Chondrocyte (in vitro differentiated cells): ENCODE results near the gene MTR. TPM values are rescaled to one million over a fixed set of nuclear protein-coding genes. Genes with fewer than 3 reads are reported as not detected.

Experiments used
- DNase-seq: peaks from one replicate; pipeline ENCODE4 v3.0.0; 2021; ENCODE audit warnings: mixed read lengths, low spot score
- H3K27ac Mint-ChIP-seq: one replicate; pipeline ENCODE4 v1.8.0; 2021; ENCODE audit warnings: mild to moderate bottlenecking, moderate library complexity, mixed read lengths; ENCODE audit not compliant: unreplicated experiment
- H3K27me3 Mint-ChIP-seq: 2 replicates; pipeline ENCODE4 v1.8.0; 2021; ENCODE audit warnings: low read depth, mixed read lengths
- H3K36me3 Mint-ChIP-seq: 2 replicates; pipeline ENCODE4 v1.8.0; 2021; ENCODE audit warnings: low read depth, mixed read lengths
- H3K4me1 Mint-ChIP-seq: 2 replicates; pipeline ENCODE4 v1.8.0; 2021; ENCODE audit warnings: low read depth, mild to moderate bottlenecking, mixed read lengths
- H3K4me3 Mint-ChIP-seq: one replicate; pipeline ENCODE4 v1.8.0; 2021; ENCODE audit warnings: mild to moderate bottlenecking, moderate library complexity, mixed read lengths; ENCODE audit not compliant: unreplicated experiment
- H3K9me3 Mint-ChIP-seq: 2 replicates; pipeline ENCODE4 v1.8.0; 2021; ENCODE audit warnings: low read depth, mixed read lengths
- CTCF ChIP-seq: fragments of 200-600 bp; sonication (generic); IDR thresholded peaks from 2 replicates; pipeline ENCODE4 v1.5.0; 2021; ENCODE audit warnings: antibody characterized with exemption, mild to moderate bottlenecking, moderate library complexity
- total RNA-seq: library from RNA; stranded (reverse); gene quantifications from 3 replicates; pipeline ENCODE4 v1.2.1, GENCODE V29; 2021

Gene MTR
- total RNA-seq, 1 donor from 2014 or later = 39.1 TPM

- peaks cover 9% of the 10 kb centered on the region for H3K4me1 Mint-ChIP-seq
- peaks cover 3% of the 10 kb centered on the region for H3K27me3 Mint-ChIP-seq
- no peak for TF ChIP-seq CTCF
- peaks cover 28% of the 10 kb centered on the region for H3K9me3 Mint-ChIP-seq
- H3K4me3 Mint-ChIP-seq = no peak overlapping the region
- no peak for DNase-seq
- no peak overlapping the region for H3K27ac Mint-ChIP-seq
- H3K36me3 Mint-ChIP-seq = peaks cover 13% of the 10 kb centered on the region
Observed at GRCh38 chr1:236920286-236920894, 125.3 kb downstream of the MTR start.

GRCh38 chr1:236921610-236922009 is 126.5 kb downstream of the MTR start:
- DNase-seq = no peak
- no peak for TF ChIP-seq CTCF
- H3K36me3 Mint-ChIP-seq = peaks cover 12% of the 10 kb centered on the region

GRCh38 chr1:236922190-236922589 is 127.1 kb downstream of the MTR start:
- no peak for DNase-seq
- H3K4me3 Mint-ChIP-seq = no peak overlapping the region
- no peak overlapping the region for H3K27ac Mint-ChIP-seq
- no peak for TF ChIP-seq CTCF
- peaks cover 8% of the 10 kb centered on the region for H3K36me3 Mint-ChIP-seq
- peaks cover 3% of the 10 kb centered on the region for H3K27me3 Mint-ChIP-seq
- peaks cover 15% of the 10 kb centered on the region for H3K9me3 Mint-ChIP-seq
- peaks cover 5% of the 10 kb centered on the region for H3K4me1 Mint-ChIP-seq

More at GRCh38 chr1:236921610-236922009, 126.5 kb downstream of the MTR start:
- H3K27me3 Mint-ChIP-seq = peaks cover 3% of the 10 kb centered on the region
- H3K4me3 Mint-ChIP-seq = no peak overlapping the region
- H3K27ac Mint-ChIP-seq = no peak overlapping the region
- H3K9me3 Mint-ChIP-seq = peaks cover 20% of the 10 kb centered on the region
- peaks cover 5% of the 10 kb centered on the region for H3K4me1 Mint-ChIP-seq

GRCh38 chr1:236925386-236925785 is 130.3 kb downstream of the MTR start:
- Mint-ChIP-seq H3K27me3 (peaks cover 3% of the 10 kb centered on the region), H3K9me3 (peaks cover 14% of the 10 kb centered on the region), H3K4me1 (peaks cover 3% of the 10 kb centered on the region), H3K36me3 (no peaks in the 10 kb centered on the region), H3K27ac (no peak overlapping the region), H3K4me3 (no peak overlapping the region)
- DNase-seq = no peak
- TF ChIP-seq CTCF = no peak

- Mint-ChIP-seq H3K27me3 (no peaks in the 10 kb centered on the region), H3K36me3 (no peaks in the 10 kb centered on the region), H3K4me1 (no peaks in the 10 kb centered on the region), H3K4me3 (no peak overlapping the region), H3K27ac (no peak overlapping the region), H3K9me3 (peaks cover 26% of the 10 kb centered on the region)
- no peak for TF ChIP-seq CTCF
- DNase-seq = no peak
Observed at GRCh38 chr1:236930503-236930902, 135.4 kb downstream of the MTR start.
